ENCODE measurements around the gene TET1.
A peak's percentile ranks its signal among the peaks of the same experiment; 100 is the strongest.
"Not testable (repeated sequence)": the region's sequence is repeated elsewhere in the genome, so short reads cannot be mapped to it uniquely, and the experiment has no call there.

TET1 gene

GRCh38 chr10:68558478-68558877 is 1.7 kb upstream of the TET1 start:
- no peak for DNase-seq (ENCODE audit: insufficient read length, low spot score)
- no peak for FAIRE-seq
- no peak for TF ChIP-seq POLR2A (IDR thresholded peaks at IDR 0.05; ENCODE audit: low read depth, low read length)

DNA sequence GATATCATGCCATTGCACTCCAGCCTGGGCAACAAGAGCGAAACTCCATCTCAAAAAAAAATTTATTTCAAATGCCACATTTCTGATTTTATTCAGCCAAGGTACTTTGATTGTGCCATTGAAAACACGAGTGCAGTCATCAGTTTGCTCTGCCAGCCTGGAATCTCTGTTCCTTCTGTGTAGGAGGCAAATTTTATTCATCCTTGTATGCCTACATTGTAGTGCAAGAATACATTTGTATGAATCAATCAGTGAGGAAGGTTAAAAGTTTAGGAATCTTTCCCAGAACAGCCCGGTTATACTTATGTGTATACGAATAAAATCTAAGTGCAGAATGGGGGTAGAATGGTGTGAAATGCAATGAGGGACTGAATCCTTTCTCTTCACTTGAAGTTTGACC is 886 bp upstream of the TET1 start:
- no peak for FAIRE-seq
- no peak for DNase-seq (ENCODE audit: insufficient read length, low spot score)
- no peak for TF ChIP-seq POLR2A (IDR thresholded peaks at IDR 0.05; ENCODE audit: low read depth, low read length)

GRCh38 chr10:68559841-68560185 is 324 bp upstream of the TET1 start:
- peak; percentile 25 for DNase-seq (ENCODE audit: insufficient read length, low spot score)
- no peak for FAIRE-seq
- no peak for TF ChIP-seq POLR2A (IDR thresholded peaks at IDR 0.05; ENCODE audit: low read depth, low read length)

- FAIRE-seq: no peak
- peak; percentile 70 for DNase-seq (ENCODE audit: insufficient read length, low spot score)
- no peak for TF ChIP-seq POLR2A (IDR thresholded peaks at IDR 0.05; ENCODE audit: low read depth, low read length)
Observed at GRCh38 chr10:68560943-68561864, 1.1 kb downstream of the TET1 start.

DNA sequence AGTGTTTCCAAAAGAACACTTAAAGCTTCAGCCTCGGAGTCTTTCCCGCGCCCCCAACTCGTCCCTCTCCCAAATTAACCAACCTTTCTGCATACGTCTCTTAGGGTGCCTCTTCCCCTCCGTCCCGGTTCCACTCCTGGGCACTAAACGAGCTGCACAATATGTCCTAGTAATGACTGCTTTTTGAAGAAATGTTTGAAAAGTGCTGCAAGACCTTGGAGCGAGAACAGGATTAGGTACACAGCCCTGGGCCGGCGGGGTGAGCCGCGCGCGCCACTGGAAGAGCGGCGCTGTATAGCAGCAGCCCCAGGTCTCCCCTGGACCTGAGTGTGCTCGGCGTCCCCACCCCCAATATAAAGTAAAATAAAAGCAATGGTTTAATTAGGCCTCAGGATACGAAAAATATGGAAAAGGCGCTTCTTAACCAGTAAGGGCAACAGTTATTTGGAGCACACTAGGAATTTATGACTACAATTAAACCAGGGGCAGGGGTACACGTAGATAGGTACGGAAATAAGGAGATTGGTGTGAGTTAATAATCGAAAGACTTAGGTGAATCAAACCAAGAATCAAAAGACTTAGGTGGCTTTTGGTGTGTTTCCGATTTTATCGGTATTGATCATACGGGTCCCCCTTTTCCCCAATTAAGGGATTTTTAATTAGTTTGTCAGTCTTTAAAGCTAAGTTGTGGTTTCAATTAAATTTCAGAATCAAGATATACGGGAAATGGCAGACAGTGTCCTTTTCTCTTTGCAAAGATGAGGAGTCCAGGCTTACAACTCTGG is 1.9 kb downstream of the TET1 start:
- DNase-seq (ENCODE audit: insufficient read length, low spot score) (peak; percentile 42), FAIRE-seq (no peak)
- TF ChIP-seq POLR2A (IDR thresholded peaks at IDR 0.05; ENCODE audit: low read depth, low read length): no peak

DNA sequence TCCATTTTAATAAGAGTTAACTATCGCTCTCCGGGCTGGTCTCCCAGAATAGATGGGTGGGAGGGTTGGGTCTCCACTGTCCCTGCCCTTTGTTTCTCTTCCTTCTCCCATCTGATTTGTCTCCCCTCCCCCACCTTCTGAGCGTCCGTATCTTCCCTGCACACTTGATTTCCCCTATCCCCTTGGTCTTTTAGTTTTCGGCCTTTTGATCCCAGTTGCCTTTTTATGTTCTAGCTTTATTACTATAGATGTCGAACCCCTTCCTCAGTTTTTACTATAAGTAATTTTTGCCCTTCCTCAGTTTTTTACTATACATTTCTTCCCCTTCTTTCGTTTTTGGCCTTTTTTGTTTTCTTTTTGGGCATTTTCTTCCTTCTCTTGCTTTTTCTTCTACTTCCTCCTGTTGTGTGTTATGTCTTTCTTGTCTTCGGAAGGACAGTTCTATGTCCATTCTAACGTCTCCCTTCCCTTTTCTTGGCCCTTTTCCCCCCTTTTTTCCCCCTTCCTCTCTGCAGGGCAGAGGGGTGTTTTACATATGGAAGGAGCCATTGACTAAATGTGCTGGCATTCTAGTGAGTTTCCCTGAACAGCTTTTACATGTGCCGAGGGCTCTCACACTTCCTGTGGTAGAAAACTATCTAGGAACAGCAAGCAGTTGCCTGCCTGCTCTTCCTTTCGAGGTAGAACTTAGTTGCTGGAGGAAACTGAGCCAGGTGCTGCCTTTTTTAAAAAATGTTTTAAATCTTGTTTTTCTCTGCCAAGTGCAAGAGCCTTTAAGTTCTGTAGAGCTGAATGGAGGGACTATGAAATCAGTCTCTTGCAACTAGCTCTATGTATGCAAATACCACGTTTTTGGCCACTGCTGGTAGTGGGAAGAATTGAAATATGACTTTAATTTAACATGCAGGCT is 2.8 kb downstream of the TET1 start:
- FAIRE-seq: peak; percentile 77
- TF ChIP-seq POLR2A (IDR thresholded peaks at IDR 0.05; ENCODE audit: low read depth, low read length): no peak
- peak; percentile 26 for DNase-seq (ENCODE audit: insufficient read length, low spot score)

DNA sequence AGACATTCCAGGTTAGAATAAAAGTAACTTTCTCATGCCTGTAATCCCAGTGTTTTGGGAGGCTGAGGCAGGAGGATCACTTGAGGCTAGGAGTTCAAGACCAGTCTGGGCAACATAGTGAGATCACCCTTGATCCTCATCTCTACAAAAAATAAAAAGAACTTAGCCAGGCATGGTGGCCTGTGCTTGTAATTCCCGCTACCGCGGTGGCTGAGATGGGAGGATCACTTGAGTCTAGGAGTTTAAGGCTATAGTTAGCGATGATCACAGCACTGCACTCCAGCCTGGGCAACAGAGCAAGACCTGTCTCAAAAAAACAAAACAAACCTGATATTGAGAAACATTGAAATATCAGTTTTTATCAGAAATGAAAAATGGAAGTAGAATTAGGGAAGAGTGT is 4.6 kb downstream of the TET1 start:
- no peak for FAIRE-seq
- TF ChIP-seq POLR2A (IDR thresholded peaks at IDR 0.05; ENCODE audit: low read depth, low read length): no peak

GRCh38 chr10:68565658-68566057 is 5.5 kb downstream of the TET1 start:
- FAIRE-seq (no peak), DNase-seq (ENCODE audit: insufficient read length, low spot score) (no peak)
- TF ChIP-seq POLR2A (IDR thresholded peaks at IDR 0.05; ENCODE audit: low read depth, low read length): no peak

More for the DNA sequence above, 4.6 kb downstream of the TET1 start:
- DNase-seq (ENCODE audit: insufficient read length, low spot score): no peak

DNA sequence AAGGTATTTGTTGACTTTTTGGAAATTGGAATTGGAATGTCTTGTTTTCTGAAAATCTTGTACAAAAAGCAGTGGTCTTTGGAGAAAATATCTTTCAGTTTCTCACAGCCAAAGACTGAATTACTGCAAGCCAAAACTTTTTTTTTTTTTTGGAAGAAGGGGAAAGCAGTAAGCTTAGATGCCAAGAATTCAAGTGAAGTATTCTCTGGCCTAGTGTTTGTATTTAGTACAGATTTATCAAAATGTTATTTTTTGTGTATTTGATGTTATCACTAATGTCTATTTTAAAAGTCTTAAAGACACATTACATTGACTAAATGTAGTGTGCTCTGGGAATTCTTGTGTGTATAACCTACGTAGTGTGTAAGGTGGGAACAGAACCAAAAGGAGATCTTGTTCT is 6.2 kb downstream of the TET1 start:
- no peak for TF ChIP-seq POLR2A (IDR thresholded peaks at IDR 0.05; ENCODE audit: low read depth, low read length)
- DNase-seq (ENCODE audit: insufficient read length, low spot score) (no peak), FAIRE-seq (no peak)

DNA sequence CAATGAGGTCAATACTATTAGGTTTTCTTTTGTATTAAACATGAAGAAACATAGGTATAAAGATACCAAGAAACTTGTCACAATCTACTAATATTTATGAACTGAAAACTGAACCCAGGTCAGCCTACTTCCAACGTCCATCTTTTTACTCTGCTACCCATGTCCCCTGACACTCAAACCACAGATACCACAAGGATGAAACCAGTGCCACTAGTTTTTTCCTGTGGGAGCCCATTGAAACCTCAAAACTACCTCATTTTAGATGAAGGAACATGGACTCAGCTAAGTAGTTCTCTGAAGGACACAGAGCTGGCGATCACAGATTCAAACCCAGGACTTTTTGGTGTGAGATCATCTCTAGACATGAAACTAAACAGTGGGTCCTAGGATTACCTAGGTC is 6.8 kb downstream of the TET1 start:
- no peak for TF ChIP-seq POLR2A (IDR thresholded peaks at IDR 0.05; ENCODE audit: low read depth, low read length)
- DNase-seq (ENCODE audit: insufficient read length, low spot score) (no peak), FAIRE-seq (no peak)

- DNase-seq (ENCODE audit: insufficient read length, low spot score) (no peak), FAIRE-seq (no peak)
- TF ChIP-seq POLR2A (IDR thresholded peaks at IDR 0.05; ENCODE audit: low read depth, low read length): no peak
Observed at GRCh38 chr10:68572151-68572550, 12.0 kb downstream of the TET1 start.

- FAIRE-seq (no peak), DNase-seq (ENCODE audit: insufficient read length, low spot score) (no peak)
- TF ChIP-seq POLR2A (IDR thresholded peaks at IDR 0.05; ENCODE audit: low read depth, low read length): no peak
Observed at GRCh38 chr10:68574051-68574450, 13.9 kb downstream of the TET1 start.

DNA sequence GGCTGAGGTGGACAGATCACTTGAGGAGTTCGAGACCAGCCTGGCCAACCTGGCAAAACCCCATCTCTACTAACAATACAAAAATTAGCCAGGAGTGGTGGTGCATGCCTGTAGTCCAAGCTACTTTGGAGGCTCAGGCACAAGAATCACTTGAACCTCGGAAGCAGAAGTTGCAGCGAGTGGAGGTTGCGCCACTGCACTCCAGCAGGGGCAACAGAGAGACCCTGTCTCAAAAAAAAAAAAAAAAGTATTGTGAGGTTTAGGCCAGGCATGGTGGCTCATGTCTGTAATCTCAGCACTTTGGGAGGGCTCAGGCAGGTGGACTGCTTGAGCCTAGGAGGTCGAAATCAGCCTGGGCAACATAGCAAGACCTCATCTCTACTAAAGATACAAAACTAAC is 16.0 kb downstream of the TET1 start:
- DNase-seq (ENCODE audit: insufficient read length, low spot score) (no peak), FAIRE-seq (no peak)
- no peak for TF ChIP-seq POLR2A (IDR thresholded peaks at IDR 0.05; ENCODE audit: low read depth, low read length)

DNA sequence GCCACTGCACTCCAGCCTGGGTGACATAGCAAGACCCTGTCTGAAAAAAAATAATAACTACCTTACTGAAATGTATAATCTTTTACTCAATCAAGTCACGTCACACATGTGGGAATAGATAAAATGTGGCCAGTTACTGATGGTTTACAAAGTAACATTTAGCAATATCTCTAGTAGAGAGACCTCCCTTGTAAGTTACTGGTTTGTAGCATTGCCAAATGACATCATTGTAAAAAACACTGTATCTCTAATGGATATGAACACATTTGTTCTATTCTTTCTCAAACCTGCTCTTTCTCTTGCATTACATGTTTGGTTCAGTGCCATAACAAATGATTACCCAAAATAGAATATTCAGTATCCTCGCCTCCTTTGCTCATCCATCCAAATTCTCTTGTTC is 18.8 kb downstream of the TET1 start:
- TF ChIP-seq POLR2A (IDR thresholded peaks at IDR 0.05; ENCODE audit: low read depth, low read length): no peak
- FAIRE-seq: no peak
- no peak for DNase-seq (ENCODE audit: insufficient read length, low spot score)

DNA sequence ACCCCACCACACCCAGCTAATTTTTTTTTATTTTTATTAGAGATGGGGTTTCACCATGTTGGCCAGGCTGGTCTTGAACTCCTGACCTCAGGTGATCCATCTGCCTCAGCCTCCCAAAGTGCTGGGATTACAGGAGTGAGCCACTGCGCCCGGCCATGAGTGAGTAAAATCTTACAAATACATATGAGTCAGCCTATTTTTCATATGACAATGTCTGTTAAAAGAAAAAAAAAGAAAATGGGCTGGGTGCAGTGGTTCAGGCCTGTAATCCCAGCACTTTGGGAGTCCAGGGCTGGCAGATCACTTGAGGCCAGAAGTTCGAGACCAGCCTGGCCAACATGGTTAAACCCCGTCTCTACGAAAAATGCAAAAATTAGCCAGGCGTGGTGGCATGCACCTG is 24.1 kb downstream of the TET1 start:
- DNase-seq (ENCODE audit: insufficient read length, low spot score); FAIRE-seq: not testable (repeated sequence)
